IPS DF 6.9 (cell line): Measurements from ENCODE around the gene ABLIM2.

Source experiments
- DNase-seq: peaks from one replicate; pipeline ENCODE4 v3.0.0-alpha.2; 2013; ENCODE audit warnings: low read depth, low spot score
- H3K27ac ChIP-seq: one replicate; pipeline ENCODE4 v1.5.1; 2013; ENCODE audit warnings: low read length, control low read depth
- H3K27me3 ChIP-seq: 2 replicates; pipeline ENCODE4 v1.6.1; 2013; ENCODE audit warnings: mild to moderate bottlenecking, low read length; ENCODE audit not compliant: control insufficient read depth, insufficient read depth
- H3K36me3 ChIP-seq: 2 replicates; pipeline ENCODE4 v1.6.1; 2013; ENCODE audit warnings: low read length; ENCODE audit not compliant: control insufficient read depth, insufficient read depth
- H3K4me1 ChIP-seq: 2 replicates; pipeline ENCODE4 v1.6.1; 2013; ENCODE audit warnings: low read length; ENCODE audit not compliant: control insufficient read depth, insufficient read depth
- H3K4me3 ChIP-seq: 2 replicates; pipeline ENCODE4 v1.5.1; 2013; ENCODE audit warnings: mild to moderate bottlenecking, low read length
- H3K9me3 ChIP-seq: 2 replicates; pipeline ENCODE4 v1.6.1; 2013; ENCODE audit warnings: low read length, inconsistent platforms; ENCODE audit not compliant: control insufficient read depth, insufficient read depth
- WGBS: extraction: QIAGEN DNeasy Blood & Tissue Kit; methylation state at CpG from one replicate; pipeline ENCODE4 v1.1.7; 2013; ENCODE audit warnings: mixed read lengths, missing lambda C conversion rate; ENCODE audit not compliant: insufficient read length, insufficient coverage; 5-methylcytosine and 5-hydroxymethylcytosine counted together

ABLIM2 gene

GRCh38 chr4:8038083-8038482 lies 120.5 kb downstream of the ABLIM2 start:
- DNase-seq: no peak
- Histone ChIP-seq H3K4me1 (peaks cover 2% of the 10 kb centered on the region), H3K4me3 (no peak overlapping the region), H3K36me3 (no peaks in the 10 kb centered on the region), H3K27me3 (no peaks in the 10 kb centered on the region), H3K27ac (no peak overlapping the region), H3K9me3 (no peaks in the 10 kb centered on the region)
- no CpG with 5 or more reads among the region's 2 CpGs for WGBS

GRCh38 chr4:8037150-8037769 lies 121.4 kb downstream of the ABLIM2 start:
- WGBS: no CpG with 5 or more reads among the region's 7 CpGs

GRCh38 chr4:8035371-8035780 lies 123.2 kb downstream of the ABLIM2 start:
- no peak for DNase-seq
- Histone ChIP-seq H3K9me3 (no peaks in the 10 kb centered on the region), H3K4me1 (peaks cover 2% of the 10 kb centered on the region), H3K4me3 (no peak overlapping the region), H3K36me3 (no peaks in the 10 kb centered on the region; the same call in 1 of the 2 replicates), H3K27me3 (no peaks in the 10 kb centered on the region), H3K27ac (no peak overlapping the region)
- WGBS: no CpG with 5 or more reads among the region's 13 CpGs

More at GRCh38 chr4:8037150-8037769, 121.4 kb downstream of the ABLIM2 start:
- peaks cover 2% of the 10 kb centered on the region for H3K4me1 ChIP-seq
- no peaks in the 10 kb centered on the region for H3K9me3 ChIP-seq
- no peaks in the 10 kb centered on the region for H3K36me3 ChIP-seq
- DNase-seq: no peak
- no peaks in the 10 kb centered on the region for H3K27me3 ChIP-seq
- no peak overlapping the region for H3K4me3 ChIP-seq
- H3K27ac ChIP-seq: no peak overlapping the region

- Histone ChIP-seq H3K27me3 (no peaks in the 10 kb centered on the region), H3K27ac (no peak overlapping the region), H3K9me3 (no peaks in the 10 kb centered on the region), H3K36me3 (no peaks in the 10 kb centered on the region; the same call in 1 of the 2 replicates), H3K4me3 (no peak overlapping the region), H3K4me1 (peaks cover 2% of the 10 kb centered on the region; the same call in 1 of the 2 replicates)
- no peak for DNase-seq
- WGBS: no CpG with 5 or more reads among the region's 11 CpGs
Observed at GRCh38 chr4:8033829-8034528, 124.6 kb downstream of the ABLIM2 start.

GRCh38 chr4:8033067-8033755 lies 125.4 kb downstream of the ABLIM2 start:
- peaks cover 2% of the 10 kb centered on the region; the same call in 1 of the 2 replicates for H3K4me1 ChIP-seq
- DNase-seq: no peak
- H3K4me3 ChIP-seq: no peak overlapping the region
- no peaks in the 10 kb centered on the region for H3K9me3 ChIP-seq
- no CpG with 5 or more reads among the region's 17 CpGs for WGBS
- H3K27ac ChIP-seq: no peak overlapping the region
- H3K27me3 ChIP-seq: no peaks in the 10 kb centered on the region
- H3K36me3 ChIP-seq: no peaks in the 10 kb centered on the region; the same call in 1 of the 2 replicates

- Histone ChIP-seq H3K36me3 (no peaks in the 10 kb centered on the region; the same call in 1 of the 2 replicates), H3K27ac (no peak overlapping the region), H3K27me3 (no peaks in the 10 kb centered on the region), H3K4me3 (no peak overlapping the region), H3K9me3 (no peaks in the 10 kb centered on the region), H3K4me1 (peaks cover 2% of the 10 kb centered on the region; the same call in 1 of the 2 replicates)
- DNase-seq: no peak
- WGBS: no CpG with 5 or more reads among the region's 23 CpGs
Observed at GRCh38 chr4:8032381-8032780, 126.2 kb downstream of the ABLIM2 start.

- H3K4me1 ChIP-seq: peaks cover 2% of the 10 kb centered on the region; the same call in 1 of the 2 replicates
- no peak overlapping the region for H3K27ac ChIP-seq
- H3K4me3 ChIP-seq: no peak overlapping the region
- no peaks in the 10 kb centered on the region for H3K9me3 ChIP-seq
- H3K36me3 ChIP-seq: no peaks in the 10 kb centered on the region; the same call in 1 of the 2 replicates
- DNase-seq: no peak
- no CpG with 5 or more reads among the region's 22 CpGs for WGBS
- no peaks in the 10 kb centered on the region for H3K27me3 ChIP-seq
Observed at GRCh38 chr4:8030121-8030781, 128.4 kb downstream of the ABLIM2 start.

- no CpG with 5 or more reads among the region's 12 CpGs for WGBS
- peaks cover 2% of the 10 kb centered on the region; the same call in 1 of the 2 replicates for H3K4me1 ChIP-seq
- no peaks in the 10 kb centered on the region; the same call in 1 of the 2 replicates for H3K36me3 ChIP-seq
- H3K9me3 ChIP-seq: no peaks in the 10 kb centered on the region
- no peak for DNase-seq
- no peak overlapping the region for H3K4me3 ChIP-seq
- H3K27ac ChIP-seq: no peak overlapping the region
- H3K27me3 ChIP-seq: no peaks in the 10 kb centered on the region
Observed at GRCh38 chr4:8029689-8030088, 128.9 kb downstream of the ABLIM2 start.

- no CpG with 5 or more reads among the region's 20 CpGs for WGBS
- Histone ChIP-seq H3K27ac (no peak overlapping the region), H3K4me3 (no peak overlapping the region), H3K9me3 (no peaks in the 10 kb centered on the region), H3K27me3 (no peaks in the 10 kb centered on the region), H3K36me3 (no peaks in the 10 kb centered on the region; the same call in 1 of the 2 replicates), H3K4me1 (peaks cover 2% of the 10 kb centered on the region; the same call in 1 of the 2 replicates)
- no peak for DNase-seq
Observed at GRCh38 chr4:8028884-8029568, 129.6 kb downstream of the ABLIM2 start.
